Measurements from ENCODE around the gene DHH.

- TF ChIP-seq CTCF (conservative IDR thresholded peaks at IDR 0.05; ENCODE audit: low read length) (no peak), EZH2phosphoT487 (IDR thresholded peaks at IDR 0.05; ENCODE audit: borderline replicate concordance, low read depth, low read length) (no peak)
These were observed 3.4 kb downstream of the DHH start for GRCh38 chr12:49091056-49091835.
